OCI-LY3 (cell line): Measurements from ENCODE around the gene PDZK1IP1.

Experiments
- H2AFZ ChIP-seq: fragments of 200-600, 300-600 bp; shearing (Covaris generic); 2 replicates; pipeline ENCODE4 v1.6.0; 2014; ENCODE audit warnings: antibody characterized with exemption, low read depth, low read length
- H3K27ac ChIP-seq: fragments of 200-600, 300-600 bp; sonication (generic); 2 replicates; pipeline ENCODE4 v1.5.1; 2014; ENCODE audit warnings: mild to moderate bottlenecking, low read length, moderate library complexity, mixed read lengths
- H3K27me3 ChIP-seq: fragments of 200-600, 300-600 bp; sonication (generic); 2 replicates; pipeline ENCODE4 v1.6.1; 2014; ENCODE audit warnings: low read depth, low read length, mixed read lengths
- H3K36me3 ChIP-seq: fragments of 200-600, 300-600 bp; sonication (generic); replicated peaks from 2 replicates; pipeline ENCODE3; 2014; ENCODE audit warnings: low read depth, low read length, mixed read lengths
- H3K4me1 ChIP-seq: fragments of 300-600, 200-600 bp; sonication (generic); 2 replicates; pipeline ENCODE4 v1.6.1; 2014; ENCODE audit warnings: low read length, mixed read lengths
- H3K4me2 ChIP-seq: fragments of 200-600, 300-600 bp; sonication (generic); 2 replicates; pipeline ENCODE4 v1.6.1; 2014; ENCODE audit warnings: low read length, mixed read lengths
- H3K4me3 ChIP-seq: fragments of 300-600, 200-600 bp; sonication (generic); 2 replicates; pipeline ENCODE4 v1.5.1; 2014; ENCODE audit warnings: antibody characterized with exemption, mild to moderate bottlenecking, low read length, moderate library complexity
- H3K79me2 ChIP-seq: fragments of 300-600, 200-600 bp; shearing (Covaris generic); 2 replicates; pipeline ENCODE4 v1.6.1; 2014; ENCODE audit warnings: mild to moderate bottlenecking, low read length, mixed read lengths
- H3K9ac ChIP-seq: fragments of 300-600, 200-600 bp; shearing (Covaris generic); 2 replicates; pipeline ENCODE4 v1.6.0; 2014; ENCODE audit warnings: mild to moderate bottlenecking, low read length, moderate library complexity
- H3K9me3 ChIP-seq: fragments of 200-600, 300-600 bp; shearing (Covaris generic); 2 replicates; pipeline ENCODE4 v1.6.1; 2014; ENCODE audit warnings: low read length, mixed read lengths; ENCODE audit not compliant: insufficient read depth
- H4K20me1 ChIP-seq: fragments of 200-600, 300-600 bp; sonication (generic); 2 replicates; pipeline ENCODE4 v1.6.1; 2016; ENCODE audit warnings: low read length, mixed read lengths; ENCODE audit not compliant: insufficient read depth
- CTCF ChIP-seq: fragments of 200-600, 300-600 bp; sonication (generic); IDR thresholded peaks from 2 replicates; pipeline ENCODE4 v1.5.1; 2014; ENCODE audit warnings: antibody characterized with exemption, low read length, low read depth
- EZH2phosphoT487 ChIP-seq: fragments of 200-600 bp; shearing (Covaris generic); IDR thresholded peaks from 2 replicates; pipeline ENCODE4 v1.6.1; 2018; ENCODE audit warnings: antibody characterized with exemption, mixed run types, low read depth

Gene PDZK1IP1

GRCh38 chr1:47210666-47211065 is 20.8 kb upstream of the PDZK1IP1 start:
- Histone ChIP-seq H3K36me3 (no peaks in the 10 kb centered on the region), H3K9ac (no peak overlapping the region), H3K9me3 (no peaks in the 10 kb centered on the region), H2AFZ (no peak overlapping the region), H3K4me2 (no peak overlapping the region), H3K27ac (no peak overlapping the region), H3K4me1 (peaks cover 9% of the 10 kb centered on the region), H3K27me3 (no peaks in the 10 kb centered on the region), H4K20me1 (no peaks in the 10 kb centered on the region), H3K4me3 (no peak overlapping the region), H3K79me2 (no peaks in the 10 kb centered on the region)
- TF ChIP-seq EZH2phosphoT487 (no peak), CTCF (no peak)

GRCh38 chr1:47209725-47210325 is 20.0 kb upstream of the PDZK1IP1 start:
- peaks cover 9% of the 10 kb centered on the region for H3K4me1 ChIP-seq
- no peak overlapping the region for H3K27ac ChIP-seq
- no peak overlapping the region for H3K4me2 ChIP-seq
- no peak overlapping the region for H2AFZ ChIP-seq
- H3K36me3 ChIP-seq: no peaks in the 10 kb centered on the region
- H3K9ac ChIP-seq: no peak overlapping the region
- no peak overlapping the region for H3K4me3 ChIP-seq
- no peaks in the 10 kb centered on the region for H3K9me3 ChIP-seq
- no peaks in the 10 kb centered on the region for H4K20me1 ChIP-seq
- H3K79me2 ChIP-seq: no peaks in the 10 kb centered on the region
- TF ChIP-seq CTCF (no peak), EZH2phosphoT487 (no peak)
- H3K27me3 ChIP-seq: no peaks in the 10 kb centered on the region

- H3K4me1 ChIP-seq: peaks cover 9% of the 10 kb centered on the region
- no peaks in the 10 kb centered on the region for H3K9me3 ChIP-seq
- H4K20me1 ChIP-seq: no peaks in the 10 kb centered on the region
- no peak overlapping the region for H3K9ac ChIP-seq
- H2AFZ ChIP-seq: no peak overlapping the region
- no peak overlapping the region for H3K27ac ChIP-seq
- H3K4me2 ChIP-seq: no peak overlapping the region
- H3K36me3 ChIP-seq: no peaks in the 10 kb centered on the region
- no peak overlapping the region for H3K4me3 ChIP-seq
- no peaks in the 10 kb centered on the region for H3K27me3 ChIP-seq
- TF ChIP-seq CTCF: no peak
- TF ChIP-seq EZH2phosphoT487: no peak
- H3K79me2 ChIP-seq: no peaks in the 10 kb centered on the region
These were observed 19.3 kb upstream of the PDZK1IP1 start for GRCh38 chr1:47209091-47209490.

GRCh38 chr1:47208374-47208850 is 18.6 kb upstream of the PDZK1IP1 start:
- Histone ChIP-seq H3K4me1 (peaks cover 9% of the 10 kb centered on the region), H3K9me3 (no peaks in the 10 kb centered on the region), H3K36me3 (no peaks in the 10 kb centered on the region), H3K4me2 (no peak overlapping the region), H3K79me2 (no peaks in the 10 kb centered on the region), H3K9ac (no peak overlapping the region), H3K27ac (no peak overlapping the region), H4K20me1 (no peaks in the 10 kb centered on the region), H3K27me3 (no peaks in the 10 kb centered on the region), H3K4me3 (no peak overlapping the region), H2AFZ (no peak overlapping the region)
- TF ChIP-seq CTCF (no peak), EZH2phosphoT487 (no peak)
